NCI-H748 treated with DMSO at 0.1 percent for 48 hours (cell line): ENCODE data around the gene PDE4B.
"Not testable (repeated sequence)": the region's sequence is repeated elsewhere in the genome, so short reads cannot be mapped to it uniquely, and the experiment has no call there.

Source experiments
- DNase-seq: peaks from one replicate; lab custom pipeline; 2025; lab: John Stamatoyannopoulos, UW

The PDE4B gene

DNA sequence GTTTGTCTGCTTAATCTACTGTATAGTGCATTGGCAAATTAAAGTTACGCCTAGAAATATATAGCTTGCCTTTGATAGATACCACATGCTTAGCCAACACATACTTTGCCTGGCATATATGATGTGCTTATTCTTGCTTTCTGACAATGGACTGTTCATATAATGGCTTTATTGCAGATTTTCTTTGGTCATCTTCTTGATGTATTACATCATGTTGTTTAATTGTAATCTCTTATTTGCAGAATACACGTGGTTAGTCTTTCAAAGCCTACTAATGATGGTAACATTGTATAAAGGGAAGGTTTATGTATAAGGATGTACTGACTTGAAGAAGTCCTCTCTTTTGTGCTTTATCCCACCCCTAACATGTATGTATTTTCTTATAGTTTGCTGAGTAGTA is 201.5 kb downstream of the PDE4B start:
- no peak for DNase-seq

GRCh38 chr1:65995336-65995735 is 202.6 kb downstream of the PDE4B start:
- no peak for DNase-seq

DNA sequence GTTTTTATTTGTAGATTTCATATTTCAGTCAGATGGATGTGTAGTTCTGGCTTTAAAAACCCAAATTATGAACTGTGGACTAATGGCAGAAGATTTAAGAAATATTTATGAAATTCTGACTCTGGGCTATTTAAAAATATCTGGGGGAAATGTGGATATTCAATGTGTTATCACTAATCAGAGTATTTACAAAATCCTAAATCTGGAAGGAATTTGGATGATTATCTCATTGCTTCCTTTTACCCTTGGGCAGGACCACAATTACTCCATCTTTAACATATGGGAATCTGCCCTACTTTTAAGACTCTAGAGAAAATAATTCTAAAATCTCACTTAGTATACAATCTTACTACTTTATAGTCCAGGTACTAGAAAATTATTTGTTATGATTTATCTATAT is 203.2 kb downstream of the PDE4B start:
- DNase-seq: no peak

DNA sequence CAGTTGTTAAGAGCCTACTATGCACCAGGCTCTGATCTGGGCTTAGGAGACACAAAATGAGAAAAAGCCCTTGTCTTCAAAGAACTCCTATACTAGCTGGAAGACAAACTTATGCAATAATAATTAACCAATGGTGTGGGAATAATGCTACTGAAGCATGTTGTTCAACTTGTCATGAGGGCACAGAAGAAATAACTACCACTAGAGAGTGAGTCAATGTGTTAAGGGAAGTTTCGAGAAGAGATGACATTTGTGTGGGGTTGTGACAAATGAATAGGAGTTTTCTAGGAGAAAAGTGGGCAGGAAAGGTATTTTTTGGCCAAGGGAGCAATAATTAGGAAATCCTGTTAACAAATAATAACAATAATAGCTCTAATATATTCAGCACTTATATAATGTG is 205.0 kb downstream of the PDE4B start:
- no peak for DNase-seq

- DNase-seq: no peak
Observed at GRCh38 chr1:65998763-65999583, 206.3 kb downstream of the PDE4B start.

DNA sequence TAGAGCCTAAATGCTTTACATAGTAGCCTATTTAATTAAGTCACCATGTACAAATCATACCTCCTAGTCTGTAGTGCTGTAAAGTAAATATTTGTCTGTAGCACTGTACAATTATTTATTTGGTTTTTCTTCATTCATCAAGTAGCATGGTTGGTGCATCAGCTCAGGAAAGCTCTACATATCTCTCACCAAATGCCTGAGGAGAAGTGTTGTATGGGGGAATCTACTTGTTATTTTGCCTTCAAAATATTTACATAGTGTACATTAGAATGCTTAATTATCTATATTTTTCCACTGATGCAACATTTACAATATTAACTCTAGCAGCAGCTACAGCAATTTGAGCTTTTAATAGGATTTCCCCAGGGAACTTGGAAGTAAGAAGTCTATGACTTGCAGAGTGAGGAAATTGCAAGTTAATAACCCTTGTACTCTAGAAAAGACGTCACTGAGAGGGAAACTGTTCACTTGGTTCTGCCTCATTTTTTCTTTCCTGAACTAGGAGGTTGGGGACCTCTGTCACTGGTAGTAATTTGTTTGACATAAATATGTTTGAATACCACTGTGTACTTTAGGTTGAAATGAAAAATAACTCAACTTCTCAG is 207.4 kb downstream of the PDE4B start:
- DNase-seq: no peak

- DNase-seq: no peak
Observed at GRCh38 chr1:66003690-66004089, 211.0 kb downstream of the PDE4B start.

- not testable (repeated sequence) for DNase-seq
Observed at GRCh38 chr1:66006534-66006933, 213.8 kb downstream of the PDE4B start.

DNA sequence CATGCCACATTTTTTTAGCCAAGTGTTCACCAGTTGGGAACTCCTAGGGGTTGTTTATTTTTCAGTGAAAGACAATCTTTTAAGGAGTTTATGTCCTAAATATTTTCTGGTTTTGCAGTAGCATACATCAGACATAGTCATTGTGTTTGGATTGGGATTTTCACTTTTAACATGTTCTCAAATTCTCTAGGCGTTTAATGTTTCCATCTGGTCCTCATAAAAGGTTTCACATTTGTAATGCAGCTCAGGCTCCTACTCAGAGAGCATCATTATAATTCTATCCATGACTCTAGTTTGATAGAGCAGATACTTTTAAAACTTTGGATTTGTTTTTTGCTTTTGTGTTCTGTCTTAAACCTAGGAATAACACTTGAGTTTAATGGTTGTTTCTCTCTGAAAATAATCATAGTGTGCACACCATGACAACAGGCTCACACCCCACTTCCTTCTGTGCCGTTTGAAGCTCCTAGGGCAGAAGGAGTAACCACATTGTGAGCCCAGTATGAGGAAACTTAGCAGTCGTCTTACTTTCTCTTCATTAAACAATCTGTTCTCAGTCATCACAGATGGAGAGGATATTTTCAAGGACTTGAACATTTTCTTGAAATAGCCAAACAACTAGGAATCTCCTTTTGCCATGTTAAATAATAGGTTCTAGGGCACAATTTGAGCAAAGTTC is 219.6 kb downstream of the PDE4B start:
- no peak for DNase-seq

- no peak for DNase-seq
Observed at GRCh38 chr1:66013371-66013770, 220.7 kb downstream of the PDE4B start.

DNA sequence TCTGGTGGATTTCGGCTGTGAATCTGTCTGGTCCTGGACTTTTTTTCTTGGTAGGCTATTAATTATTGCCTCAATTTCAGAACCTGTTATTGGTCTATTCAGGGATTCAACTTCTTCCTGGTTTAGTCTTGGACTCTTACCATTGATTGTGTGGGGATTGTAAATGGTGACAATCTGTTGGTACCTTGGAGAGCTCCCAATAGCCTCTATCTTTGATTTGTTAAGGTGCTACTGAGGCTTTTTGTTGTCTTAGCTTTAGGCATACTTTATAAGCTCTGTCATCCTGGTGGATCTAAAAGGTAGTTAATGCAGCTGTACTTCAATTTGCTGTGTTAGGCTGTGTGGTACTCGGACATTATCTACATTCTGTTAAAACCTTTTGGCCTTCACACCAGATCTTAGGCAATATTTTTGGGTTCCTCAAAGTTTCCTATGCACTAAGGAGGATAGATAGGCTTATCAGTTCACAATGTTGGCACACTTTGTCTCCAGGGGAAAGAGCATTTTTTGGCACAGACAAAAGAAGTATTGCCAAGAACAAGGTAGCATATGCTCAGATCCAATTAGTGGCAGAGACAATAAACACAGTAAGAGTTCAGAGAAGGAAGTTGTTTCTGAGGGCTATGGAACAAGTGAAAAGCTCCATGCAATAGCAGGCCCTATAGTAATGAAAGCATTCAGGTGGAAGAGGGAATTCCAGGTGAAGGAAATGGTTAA is 230.4 kb downstream of the PDE4B start:
- DNase-seq: no peak

DNA sequence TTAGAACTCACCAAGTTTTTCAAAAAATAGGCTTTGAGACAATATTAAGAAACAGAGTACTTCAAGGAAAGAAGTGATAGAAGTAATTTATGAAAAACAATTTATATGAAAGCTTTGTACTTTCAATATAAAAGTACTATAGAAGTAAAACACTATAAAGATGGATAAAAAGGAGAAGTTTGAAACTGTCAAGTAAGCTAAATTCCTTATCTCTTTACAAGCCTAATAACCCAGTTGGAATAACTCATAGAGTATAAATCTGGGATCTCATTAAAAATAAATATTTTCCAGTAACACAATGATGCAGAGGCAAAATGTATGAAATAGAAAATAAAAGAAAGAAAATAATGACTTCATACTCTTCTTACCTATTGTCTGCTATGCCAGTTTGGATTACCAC is 232.5 kb downstream of the PDE4B start:
- no peak for DNase-seq

DNA sequence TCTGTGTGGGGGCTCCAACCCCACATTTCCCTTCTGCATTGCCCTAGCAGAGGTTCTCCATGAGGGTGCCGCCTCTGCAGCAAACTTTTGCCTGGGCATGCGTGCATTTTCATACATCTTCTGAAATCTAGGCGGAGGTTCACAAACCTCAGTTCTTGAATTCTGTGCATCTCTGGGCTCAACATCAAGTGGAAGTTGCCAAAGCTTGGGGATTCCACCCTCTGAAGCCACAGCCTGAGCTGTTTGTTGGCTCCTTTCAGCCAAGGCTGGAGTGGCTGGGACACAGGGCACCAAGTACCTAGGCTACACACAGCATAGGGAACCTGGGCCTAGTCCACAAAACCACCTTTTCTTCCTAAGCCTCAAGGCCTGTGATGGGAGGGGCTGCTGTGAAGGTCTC is 235.3 kb downstream of the PDE4B start:
- DNase-seq: no peak

GRCh38 chr1:66033781-66034180 is 241.1 kb downstream of the PDE4B start:
- DNase-seq: no peak

- no peak for DNase-seq
Observed at GRCh38 chr1:66035616-66036245, 243.0 kb downstream of the PDE4B start.

- no peak for DNase-seq
Observed at GRCh38 chr1:66041654-66042053, 249.0 kb downstream of the PDE4B start.

DNA sequence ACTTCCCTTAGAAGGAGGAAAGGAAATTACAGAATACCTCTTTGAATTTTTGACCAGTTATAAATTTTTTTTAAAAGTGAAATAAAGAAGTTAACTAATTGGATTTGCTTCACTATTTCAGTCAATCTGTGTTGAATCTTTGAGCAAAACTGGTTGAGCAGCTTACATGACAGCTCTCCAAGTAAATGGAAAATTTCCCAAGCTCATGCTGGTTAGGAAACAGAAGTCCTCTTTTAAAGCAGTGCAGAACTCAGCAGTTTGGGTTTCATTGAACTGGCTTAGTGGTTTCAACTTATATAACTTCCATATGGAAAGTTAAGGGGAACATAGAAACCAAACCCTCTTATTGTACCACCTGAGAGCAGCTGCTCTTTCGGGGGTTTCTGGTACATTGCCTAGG is 250.5 kb downstream of the PDE4B start:
- DNase-seq: no peak

DNA sequence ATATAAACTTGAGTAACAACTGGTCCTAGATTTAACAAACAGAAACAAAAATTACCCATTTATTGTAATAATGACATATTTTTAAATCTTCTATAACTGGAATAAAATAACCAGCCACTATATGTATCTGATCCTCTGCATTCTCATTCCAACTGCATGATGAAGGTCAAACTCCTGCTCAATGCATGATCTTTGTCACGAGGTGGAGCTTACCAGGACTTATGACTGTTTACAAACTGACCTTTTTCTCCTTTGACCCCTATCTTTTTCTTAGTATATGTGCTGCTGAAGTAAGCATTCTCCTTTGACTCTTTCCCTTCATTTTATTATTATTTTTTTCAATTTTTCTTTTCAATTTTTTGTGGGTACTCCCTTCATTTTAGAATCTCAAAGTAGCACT is 252.2 kb downstream of the PDE4B start:
- no peak for DNase-seq

DNA sequence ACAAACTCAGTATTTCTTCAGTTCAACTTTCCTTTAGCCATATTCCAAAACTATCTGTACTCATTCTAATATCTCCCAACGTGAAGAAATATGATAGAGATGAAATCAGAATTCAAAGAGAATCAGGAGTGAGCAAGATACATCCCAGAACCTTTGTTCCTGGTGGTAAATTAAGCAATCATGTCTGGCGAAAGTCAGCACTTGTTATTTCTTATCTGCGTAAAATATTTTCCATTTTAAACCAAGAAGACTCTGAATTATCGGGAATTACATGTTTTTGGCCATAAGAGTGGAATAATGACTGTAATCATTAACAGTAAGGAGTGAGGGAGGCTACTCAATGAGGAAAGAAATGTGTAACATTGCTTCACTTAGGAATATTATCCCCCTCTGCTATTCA is 253.7 kb downstream of the PDE4B start:
- DNase-seq: no peak

DNA sequence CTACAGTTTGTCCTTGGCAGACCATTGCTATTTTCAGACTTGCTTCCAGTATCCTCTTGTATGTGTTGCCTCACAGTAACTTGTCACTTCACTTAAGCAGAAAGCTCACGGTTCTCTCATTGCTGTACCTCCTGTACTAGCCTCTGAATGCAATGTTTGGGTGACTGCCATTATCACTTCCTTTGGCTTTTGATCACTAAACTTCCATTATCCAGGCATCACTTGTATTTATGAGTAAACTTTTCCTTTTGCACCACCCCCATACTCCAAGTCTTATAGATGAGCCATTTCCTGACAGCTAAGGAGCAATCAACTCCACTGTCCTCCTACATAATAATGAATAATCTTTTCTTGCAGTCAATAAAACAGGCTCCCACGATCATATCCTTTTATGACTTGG is 255.3 kb downstream of the PDE4B start:
- DNase-seq: no peak

DNA sequence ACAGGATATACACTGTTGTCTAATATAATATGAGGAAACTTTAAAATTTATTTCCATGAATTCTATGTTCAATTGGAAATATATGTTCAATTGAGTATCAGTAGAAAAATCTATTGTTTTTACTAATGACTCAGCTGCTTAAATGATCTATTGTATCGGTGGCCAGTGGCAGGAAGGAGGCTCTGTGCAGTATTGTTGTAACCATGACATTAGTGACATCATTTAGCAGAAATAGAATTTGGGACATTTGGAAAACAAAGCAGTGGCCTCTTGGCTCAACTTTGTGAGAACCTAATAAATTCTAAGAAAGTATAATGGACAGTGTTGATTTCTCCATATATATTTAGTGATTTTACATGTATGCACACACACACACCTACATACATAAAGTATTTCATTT is 257.4 kb downstream of the PDE4B start:
- no peak for DNase-seq

DNA sequence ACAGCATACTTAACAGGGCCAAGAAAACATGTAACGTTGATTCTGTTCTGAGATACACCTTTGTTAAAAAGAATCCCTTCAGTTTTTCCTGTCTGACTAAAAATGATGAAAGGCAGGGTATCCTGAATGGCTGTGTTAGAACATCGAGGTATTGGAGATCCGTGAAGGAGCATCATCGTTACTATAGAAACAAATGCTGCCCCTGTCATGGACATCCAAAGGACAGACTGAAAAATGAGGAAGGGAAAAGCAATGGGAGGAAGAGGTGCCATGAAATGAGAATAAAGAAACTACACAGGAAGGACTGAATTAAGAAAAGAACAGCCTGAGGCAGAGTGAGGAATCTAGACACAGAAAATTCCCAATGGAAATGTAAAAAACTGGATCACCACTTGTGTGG is 257.9 kb downstream of the PDE4B start:
- DNase-seq: no peak
